Liver (tissue), 9 donors: Measurements from ENCODE around the gene KPNA6. TPM values are rescaled to one million over a fixed set of nuclear protein-coding genes. Genes with fewer than 3 reads are reported as not detected.

Experiments used
- DNase-seq: peaks from one replicate; pipeline ENCODE4 v3.0.0-alpha.2; 2017; ENCODE audit warnings: low spot score
- H3K27ac ChIP-seq, 2 donors: one replicate each; pipeline ENCODE4 v1.7.0; 2013; ENCODE audit warnings: inconsistent platforms in 2 of 2, low read length in 2 of 2, control low read depth in 1 of 2, low read depth in 1 of 2, mild to moderate bottlenecking in 1 of 2
- H3K27me3 ChIP-seq, 4 donors: one replicate each; pipeline versions ENCODE4 v1.6.1 to v1.7.0; 2013; ENCODE audit warnings: low read length in 3 of 4, inconsistent platforms in 1 of 4, mild to moderate bottlenecking in 1 of 4, moderate library complexity in 1 of 4; ENCODE audit not compliant: control insufficient read depth in 4 of 4, insufficient read depth in 4 of 4
- H3K36me3 ChIP-seq, 4 donors: one replicate each; pipeline versions ENCODE4 v1.6.1 to v1.7.0; 2013; ENCODE audit warnings: low read length in 3 of 4, mild to moderate bottlenecking in 3 of 4, low read depth in 1 of 4, moderate library complexity in 1 of 4; ENCODE audit not compliant: control insufficient read depth in 4 of 4, insufficient read depth in 3 of 4
- H3K4me1 ChIP-seq, 4 donors: one replicate each; pipeline versions ENCODE4 v1.6.1 to v1.7.0; 2013; ENCODE audit warnings: low read length in 3 of 4, mild to moderate bottlenecking in 3 of 4, moderate library complexity in 1 of 4; ENCODE audit not compliant: control insufficient read depth in 4 of 4, insufficient read depth in 4 of 4
- H3K4me3 ChIP-seq, 3 donors: one replicate each; pipeline versions ENCODE4 v1.6.1 to v1.7.0; 2013; ENCODE audit warnings: low read length in 3 of 3, control low read depth in 1 of 3, low read depth in 1 of 3, mild to moderate bottlenecking in 1 of 3
- H3K9ac ChIP-seq, 2 donors: one replicate each; pipeline ENCODE4 v1.7.0; 2013; ENCODE audit warnings: low read length in 2 of 2, mild to moderate bottlenecking in 2 of 2, moderate library complexity in 2 of 2, control low read depth in 1 of 2, low read depth in 1 of 2
- H3K9me3 ChIP-seq, 4 donors: one replicate each; pipeline versions ENCODE4 v1.6.1 to v1.7.0; 2013; ENCODE audit warnings: low read length in 3 of 4; ENCODE audit not compliant: control insufficient read depth in 4 of 4
- CTCF ChIP-seq: fragments of 150-350 bp; IDR thresholded peaks from 2 replicates; pipeline ENCODE4 v1.5.1; 2017; ENCODE audit warnings: improper control_type of control experiment, low read depth, low read length; ENCODE audit not compliant: missing input control
- EGR1 ChIP-seq, 2 donors: IDR thresholded peaks; 2 replicates each; pipeline ENCODE4 v1.6.1; 2016 to 2018; ENCODE audit warnings: antibody characterized with exemption in 2 of 2, low read depth in 2 of 2
- HNF4A ChIP-seq, 2 donors: conservative IDR thresholded peaks; 2 replicates each; pipeline ENCODE4 v1.6.1; 2016; ENCODE audit warnings: antibody characterized with exemption in 2 of 2, mild to moderate bottlenecking in 2 of 2
- HNF4G ChIP-seq: IDR thresholded peaks from 2 replicates; pipeline ENCODE4 v1.6.1; 2016; ENCODE audit warnings: antibody characterized with exemption
- MAX ChIP-seq: IDR thresholded peaks from 2 replicates; pipeline ENCODE4 v1.6.1; 2016; ENCODE audit warnings: antibody characterized with exemption
- NR2F2 ChIP-seq: IDR thresholded peaks from 2 replicates; pipeline ENCODE4 v1.6.1; 2016; ENCODE audit warnings: antibody characterized with exemption
- REST ChIP-seq: IDR thresholded peaks from 2 replicates; pipeline ENCODE4 v1.6.1; 2016; ENCODE audit warnings: antibody characterized with exemption, mild to moderate bottlenecking
- SP1 ChIP-seq: IDR thresholded peaks from 2 replicates; pipeline ENCODE4 v1.6.1; 2018; ENCODE audit warnings: antibody characterized with exemption, mild to moderate bottlenecking
- WGBS: extraction: QIAGEN DNeasy Blood & Tissue Kit; methylation state at CpG from one replicate; pipeline ENCODE4 v1.1.7; 2013; 5-methylcytosine and 5-hydroxymethylcytosine counted together
- polyA plus RNA-seq, 2 donors: library from polyadenylated mRNA; stranded (reverse) in 1 of 2; unstranded in 1 of 2; fragments of 200-250 nt in 1 of 2; fragments of >200 nt in 1 of 2; fragmentation: Nextera tagmentation in 1 of 2; extraction: Ambion mirVana in 1 of 2; gene quantifications; one replicate each; pipeline versions ENCODE4 v1.2.1 to v1.2.3, GENCODE V29; 2013 to 2015
- total RNA-seq, 2 donors: library from RNA; depleted of rRNA; stranded (reverse); fragments of >200 nt; gene quantifications; one replicate each; pipeline ENCODE4 v1.2.3, GENCODE V29; 2014
- donor health status: healthy.
- donor health status: healthy.
- donor health status: healthy.
- donor health status: healthy.
- donor health status: healthy.

The KPNA6 gene
- total and polyA plus RNA-seq, 4 donors = 9.3 to 23.2 (median 16.7) TPM

GRCh38 chr1:32200226-32201010 is 92.6 kb downstream of the KPNA6 start, which contains the start of gene CCDC28B:
CCDC28B (plus strand) TSS chr1:32200595; CDS start chr1:32201936, 1,341 bp downstream.
- Histone ChIP-seq H3K27ac (peak within 1 kb of the TSS; percentile 39 to 57), H3K36me3 (peaks cover 3 to 21% (median 15%) of the 10 kb centered on the region in 4 donors), H3K4me1 (peaks cover 3 to 40% (median 26%) of the 10 kb centered on the region in 4 donors), H3K9me3 (no peaks in the 10 kb centered on the region), H3K4me3 (peak within 1 kb of the TSS; percentile 35 to 48 (median 41)), H3K27me3 (no peaks in the 10 kb centered on the region), H3K9ac (peak within 1 kb of the TSS in 1 of 2 donors; percentile 5)
- WGBS = 2% methylated on average over 34 of the region's 34 CpGs
- TF ChIP-seq SP1 (no peak), MAX (peak; percentile 44)
- peak; percentile 58 for DNase-seq

- peak; percentile 83 for DNase-seq
- Histone ChIP-seq H3K4me3 (peak overlapping the region in 2 of 3 donors; percentile 41 to 48), H3K9ac (peak overlapping the region in 1 of 2 donors; percentile 3), H3K4me1 (peaks cover 3 to 46% (median 32%) of the 10 kb centered on the region in 4 donors), H3K27ac (peak overlapping the region; percentile 6 to 57), H3K9me3 (no peaks in the 10 kb centered on the region), H3K36me3 (peaks cover 0 to 13% (median 9%) of the 10 kb centered on the region in 4 donors), H3K27me3 (no peaks in the 10 kb centered on the region)
- WGBS = 28% methylated on average over 26 of the region's 26 CpGs
- TF ChIP-seq EGR1 (IDR thresholded peaks at IDR 0.05; ENCODE audit: low read depth in 2 of 2) = no peak
- no peak for TF ChIP-seq SP1
- TF ChIP-seq HNF4A (conservative IDR thresholded peaks at IDR 0.05) = no peak
- TF ChIP-seq HNF4G = no peak
- TF ChIP-seq CTCF = no peak
- no peak for TF ChIP-seq NR2F2
- no peak for TF ChIP-seq REST
Observed at GRCh38 chr1:32201011-32201855, 93.4 kb downstream of the KPNA6 start.
